GM19099 (cell line): ENCODE data around the gene DCUN1D2.

Source experiments
- POLR2A ChIP-seq: IDR thresholded peaks from 3 replicates; pipeline ENCODE4 v1.6.1; 2011; ENCODE audit warnings: low read depth; ENCODE audit not compliant: insufficient read length; ENCODE audit errors: extremely low read depth

The DCUN1D2 gene

DNA sequence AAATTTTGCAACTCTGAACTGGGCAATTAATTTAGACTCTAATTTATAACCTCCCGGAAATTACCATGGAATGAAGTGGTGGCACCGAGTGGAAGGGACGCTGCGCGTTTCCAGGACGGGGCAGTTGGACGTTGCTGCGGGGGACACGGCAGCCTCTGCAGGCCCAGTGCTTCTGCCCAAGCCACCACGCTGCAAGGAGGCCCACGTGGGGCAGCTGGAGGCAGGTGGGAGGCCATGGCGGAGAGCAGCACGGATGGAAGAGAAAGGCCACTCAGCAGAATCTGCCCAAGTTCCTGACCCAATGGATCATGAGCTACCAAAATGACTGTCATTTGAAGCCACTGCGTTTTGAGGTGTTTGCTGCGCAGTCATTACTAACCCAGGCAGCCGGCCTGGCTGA lies 26.0 kb downstream of the DCUN1D2 start:
- no peak for TF ChIP-seq POLR2A

DNA sequence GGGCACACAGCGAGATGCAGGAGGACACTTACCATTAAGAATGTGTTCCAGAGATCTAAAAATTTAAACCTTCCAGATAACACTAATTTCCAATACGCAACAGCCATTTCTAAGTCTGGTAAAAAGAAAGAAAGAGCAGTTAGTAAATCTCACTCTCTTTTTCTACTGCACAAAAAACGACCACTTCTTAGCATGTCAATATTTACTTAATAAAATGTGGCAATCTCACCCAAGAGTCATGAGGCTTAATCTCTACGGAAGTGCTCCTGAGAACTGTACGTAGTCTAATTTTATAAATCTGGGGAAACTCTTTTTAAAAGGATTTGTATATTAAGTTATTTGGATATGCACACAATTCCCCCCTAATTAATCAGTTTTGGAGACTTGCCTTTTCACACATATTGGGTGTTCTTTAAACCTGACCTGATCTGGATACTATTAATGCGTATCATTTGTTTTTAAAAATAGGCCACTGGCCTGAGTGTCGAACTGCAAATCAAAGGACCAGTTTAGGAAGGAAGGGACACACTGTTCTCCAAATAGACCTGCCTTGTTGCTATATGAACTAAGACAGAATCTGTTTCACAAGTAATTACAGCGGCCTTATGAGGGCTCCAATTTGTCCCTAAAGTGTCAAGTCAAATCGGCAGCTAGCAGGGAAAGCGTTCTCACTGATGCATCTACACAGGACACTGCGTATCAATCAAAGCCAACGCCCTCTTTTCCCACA lies 29.3 kb downstream of the DCUN1D2 start:
- TF ChIP-seq POLR2A, result no peak

DNA sequence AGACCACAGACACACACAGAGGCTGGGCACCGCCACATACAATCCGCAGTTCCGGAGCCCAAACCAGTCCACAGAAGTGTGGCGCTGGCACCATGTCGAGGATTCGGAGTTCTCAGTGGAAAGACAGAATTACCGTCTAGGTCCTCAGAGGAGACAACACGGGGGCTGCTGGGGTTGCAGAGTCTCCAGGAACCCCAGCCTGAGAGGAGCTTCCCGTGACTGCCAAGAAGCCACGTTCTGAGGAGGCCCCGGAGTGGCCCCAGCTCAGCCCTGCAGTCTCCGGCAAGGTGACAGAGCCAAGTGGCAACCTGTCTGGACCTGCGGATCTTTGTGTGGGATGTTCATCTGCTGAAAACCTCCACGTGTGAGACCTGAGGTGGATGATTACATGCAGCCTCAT lies 29.9 kb downstream of the DCUN1D2 start:
- TF ChIP-seq POLR2A, result no peak

DNA sequence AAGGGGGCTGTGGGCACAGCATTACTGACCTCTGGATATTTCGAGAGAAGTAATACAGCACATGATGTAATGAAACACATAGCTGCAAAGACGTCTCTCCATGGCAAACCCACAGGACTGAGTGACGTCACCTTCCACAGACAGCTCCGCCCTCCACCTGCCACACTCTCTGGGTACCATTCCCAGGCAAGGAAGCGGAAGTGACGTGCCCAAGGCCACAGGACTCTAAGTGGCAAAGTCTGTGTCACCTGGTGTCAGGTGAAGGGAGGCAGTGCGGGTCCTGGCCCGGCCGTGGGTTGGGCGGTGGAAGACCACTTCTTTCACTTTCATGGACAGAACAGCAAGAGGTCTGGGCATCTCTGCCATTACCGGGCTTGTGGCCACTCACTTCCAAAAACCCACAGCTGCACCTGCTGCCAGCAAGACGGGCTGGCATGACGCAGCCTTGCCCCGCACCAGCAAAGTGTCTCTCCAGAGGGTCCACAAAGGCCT lies 30.4 kb downstream of the DCUN1D2 start:
- TF ChIP-seq POLR2A, result no peak

DNA sequence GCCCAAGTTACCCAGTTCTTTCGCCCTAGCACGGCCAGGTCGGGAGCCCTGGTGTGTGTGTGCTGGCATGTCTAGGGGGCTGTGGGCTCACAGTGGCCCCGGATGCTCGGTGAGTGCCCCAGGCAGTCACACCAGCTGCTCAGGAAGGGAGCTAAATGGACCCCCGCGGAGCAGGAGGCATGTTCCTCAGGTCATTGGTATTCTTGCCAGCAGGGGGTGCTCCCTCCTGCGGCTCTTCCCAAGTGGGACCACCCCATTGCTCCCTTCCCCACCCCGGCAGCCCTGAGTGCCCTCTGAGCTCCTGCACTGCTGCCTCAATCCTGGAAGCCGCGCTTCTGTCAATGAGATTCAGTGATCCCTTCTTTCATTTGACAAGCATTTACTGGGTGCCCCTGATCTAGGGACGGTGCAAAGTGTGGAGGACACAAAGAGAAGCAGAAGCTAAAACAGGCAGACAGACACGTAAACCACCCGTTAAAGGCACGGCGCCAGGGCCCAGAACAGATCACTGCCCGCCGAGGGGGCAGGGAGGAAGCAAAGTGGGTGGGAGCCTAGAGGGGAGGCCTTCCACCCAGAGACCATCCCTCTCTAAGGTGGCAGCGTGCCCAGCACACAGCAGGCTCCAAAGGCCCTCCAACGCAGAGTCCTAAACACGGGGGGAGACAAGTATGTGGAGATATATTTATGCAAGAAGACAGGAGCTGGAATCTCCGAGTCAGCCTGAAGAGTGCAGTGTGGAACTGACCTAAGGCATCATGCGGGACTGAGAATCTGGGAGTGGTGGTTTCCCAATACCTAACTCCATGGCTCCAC lies 32.1 kb downstream of the DCUN1D2 start:
- TF ChIP-seq POLR2A, result no peak

DNA sequence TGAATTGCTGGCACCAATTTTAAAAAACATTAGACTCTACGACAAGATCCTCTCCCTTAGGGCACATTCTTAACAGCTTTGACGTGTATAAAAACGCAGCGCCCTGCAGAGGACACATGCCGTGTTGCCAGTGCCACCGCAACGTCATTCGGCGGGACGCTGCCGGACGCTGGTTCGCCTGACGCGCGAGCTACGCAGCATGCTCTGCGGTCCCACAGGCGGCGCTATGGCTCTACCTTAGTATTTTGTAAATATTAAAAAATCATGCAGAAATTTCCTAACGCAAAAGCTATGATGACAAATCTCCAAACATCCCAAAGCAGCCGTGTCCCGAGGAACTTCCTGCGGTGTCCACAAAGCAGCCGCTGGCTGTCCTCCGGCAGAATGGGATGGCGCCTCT lies 33.0 kb downstream of the DCUN1D2 start:
- TF ChIP-seq POLR2A, result no peak

DNA sequence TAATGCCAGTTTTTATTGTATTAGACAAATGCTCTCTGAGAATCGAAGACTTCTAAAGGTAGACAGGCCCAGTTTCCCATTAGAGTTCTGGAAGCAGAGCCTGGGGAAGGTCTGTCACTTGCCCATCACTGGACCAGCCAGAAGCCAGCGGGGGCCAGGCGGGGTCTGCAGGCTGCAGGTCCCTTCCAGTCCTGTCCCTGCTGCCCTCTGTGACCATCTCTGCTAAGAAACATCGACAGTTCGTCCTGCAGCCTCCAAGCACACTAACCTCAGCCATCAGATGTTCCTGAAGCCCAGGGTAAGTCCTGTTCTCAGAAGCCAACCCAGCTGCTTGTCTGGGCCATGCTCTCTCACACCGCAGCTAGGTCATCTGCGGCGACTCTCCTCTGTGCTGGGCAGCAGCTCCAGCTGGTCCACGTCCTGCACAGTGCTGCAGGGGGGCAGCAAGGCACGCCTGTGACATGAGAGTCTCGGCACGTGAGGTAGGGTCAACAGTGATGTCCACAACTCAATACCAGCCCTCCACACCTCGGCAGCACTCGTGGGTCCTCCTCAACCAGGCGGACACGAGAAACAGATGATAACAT lies 34.3 kb downstream of the DCUN1D2 start:
- TF ChIP-seq POLR2A, result no peak

DNA sequence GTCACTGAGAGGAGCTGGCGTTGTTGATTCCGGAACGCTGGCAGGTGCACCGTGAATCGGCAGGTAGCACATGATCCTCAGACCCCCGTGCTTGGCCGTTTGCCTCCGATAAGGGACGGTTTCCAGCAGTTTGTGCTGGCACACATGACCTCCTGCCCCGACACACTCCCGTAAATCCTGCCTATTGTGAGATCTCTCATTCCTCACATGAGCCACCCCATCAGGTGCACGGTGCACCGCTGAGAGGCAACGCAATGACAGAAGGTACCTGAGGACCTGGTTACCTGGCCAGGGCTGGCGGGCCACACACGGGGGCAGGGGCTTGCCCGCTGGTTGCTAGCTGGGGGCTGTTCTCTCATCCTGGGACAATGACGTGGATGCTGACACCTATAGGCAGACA lies 35.1 kb downstream of the DCUN1D2 start:
- TF ChIP-seq POLR2A, result no peak

- TF ChIP-seq POLR2A, result no peak
Observed at GRCh38 chr13:113454936-113455335, 35.6 kb downstream of the DCUN1D2 start.

DNA sequence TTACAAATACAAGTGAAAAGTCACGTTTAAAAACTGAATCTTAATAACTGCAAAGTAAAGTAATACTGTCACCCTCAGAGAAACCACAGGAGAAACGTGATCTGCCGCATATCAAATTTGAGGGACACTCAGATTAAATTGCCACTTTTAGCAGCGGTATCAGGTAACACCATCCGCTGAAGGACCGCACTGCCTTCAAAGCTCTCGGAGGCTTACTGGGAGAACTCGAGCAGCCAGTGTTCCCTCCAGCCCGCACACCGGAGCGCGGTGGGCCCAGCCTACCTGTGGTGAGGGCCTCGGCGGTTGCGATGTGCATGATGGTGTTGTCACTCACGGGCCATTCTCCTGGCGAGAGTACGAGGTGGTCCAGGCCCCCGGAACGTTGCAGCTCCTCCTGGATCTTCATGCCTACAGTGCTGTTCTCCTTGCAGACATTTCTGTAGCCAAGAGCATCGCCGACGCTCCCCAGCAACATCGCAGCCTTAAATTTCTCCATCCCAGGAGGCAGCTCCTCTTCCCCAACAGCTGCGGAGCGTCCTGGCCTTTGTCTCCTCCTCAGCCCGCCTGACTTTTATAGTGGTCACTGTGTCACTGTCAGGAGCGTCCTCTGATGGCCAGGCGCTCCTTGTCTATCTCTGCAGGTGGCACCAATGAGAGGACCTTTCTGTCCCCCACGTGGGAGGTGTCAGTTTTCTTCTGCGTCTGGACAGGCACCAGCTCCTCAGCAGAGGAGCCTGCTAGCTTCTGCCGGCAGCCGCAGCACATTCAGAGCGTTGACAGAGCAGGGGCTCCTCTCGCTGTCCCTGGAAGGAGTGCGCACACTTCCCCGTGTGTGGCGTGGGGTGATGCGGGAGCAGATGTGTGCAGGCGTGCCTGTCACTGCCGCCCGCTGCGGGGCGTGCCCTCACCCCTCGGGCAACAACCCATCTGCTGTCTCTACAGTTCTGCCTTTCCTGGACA lies 37.3 kb downstream of the DCUN1D2 start, which contains the start of gene ADPRHL1:
TSS of gene ADPRHL1 (minus strand) at position 547 of the 960 bp plus-strand sequence. CDS start at position 496, 51 bp downstream.
- no peak for TF ChIP-seq POLR2A

GRCh38 chr13:113452466-113452865 lies 38.0 kb downstream of the DCUN1D2 start:
- TF ChIP-seq POLR2A, result no peak

GRCh38 chr13:113451951-113452421 lies 38.5 kb downstream of the DCUN1D2 start:
- TF ChIP-seq POLR2A, result no peak

DNA sequence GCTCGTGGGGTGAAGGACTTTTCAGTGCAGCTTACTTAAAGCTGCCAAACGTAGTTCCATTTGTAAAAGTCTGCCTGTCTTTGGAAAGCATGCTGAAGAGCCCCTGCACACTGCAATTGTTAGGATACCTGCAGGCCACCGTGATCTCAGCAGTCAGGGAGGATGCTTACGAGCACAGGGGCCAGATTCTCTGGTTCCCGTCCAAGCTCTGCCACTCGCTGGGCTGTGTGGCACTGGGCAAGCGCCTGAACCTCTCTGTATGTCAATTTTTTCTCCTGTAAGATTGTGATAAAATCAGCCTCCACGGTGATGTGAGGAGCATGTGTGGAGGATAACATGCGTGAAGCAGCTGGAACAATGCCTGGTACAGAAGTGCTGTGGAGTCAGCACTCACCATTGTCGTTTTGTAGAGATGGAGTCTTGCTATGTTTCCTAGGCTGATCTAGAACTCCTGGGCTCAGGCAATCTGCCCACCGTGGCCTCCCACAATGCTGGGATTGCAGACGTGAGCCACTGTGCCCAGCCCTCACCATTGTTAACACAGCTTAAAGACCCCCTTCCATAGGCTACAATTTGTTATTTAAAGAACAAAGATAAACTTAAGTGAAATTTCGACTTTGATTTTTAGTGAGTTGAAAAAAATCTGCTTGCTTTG lies 40.7 kb downstream of the DCUN1D2 start:
- TF ChIP-seq POLR2A, result no peak
